HepG2 (cell line): ENCODE data around the gene CNOT2. TPM values are rescaled to one million over a fixed set of nuclear protein-coding genes. Genes with fewer than 3 reads are reported as not detected.

Experiments used
- ATAC-seq: fragments of 200-7000 bp; cut with Tn5 transposase; 3 replicates; pipeline ENCODE4 v1.9.1; 2020; ENCODE audit warnings: mild to moderate bottlenecking, moderate library complexity
- BruUV-seq: library from RNA; stranded (reverse); fragments of 400-500 nt; replicated peaks from 2 replicates; lab custom pipeline; 2021; lab: Mats Ljungman, UMichigan
- CTCF ChIA-PET: fragments of 300-600 bp; formaldehyde crosslinking; extraction: SDS; loops from one replicate; lab custom pipeline; 2021; ENCODE audit warnings: low total read pairs, inconsistent platforms, low intra/inter-chr PET ratio; lab: Yijun Ruan, JAX
- POLR2A ChIA-PET: fragments of 350-600 bp; sonication (Branson Sonifier 250); formaldehyde crosslinking; loops from one replicate; lab custom pipeline; 2020; ENCODE audit warnings: antibody characterized with exemption, inconsistent platforms; lab: Yijun Ruan, JAX
- DNase-seq: peaks from one replicate; pipeline ENCODE4 v3.0.0-alpha.2; 2015; ENCODE audit warnings: low spot score
- FAIRE-seq: peaks from 3 replicates; lab custom pipeline; 2011; peaks lifted over from hg19 to GRCh38; lab: Jason Lieb, UNC
- H2AFZ ChIP-seq: one replicate; pipeline ENCODE4 v1.6.1; 2011; ENCODE audit warnings: low read length, inconsistent platforms
- H3K27ac ChIP-seq: fragments of 300-600 bp; 3 replicates; pipeline ENCODE4 v1.8.0; 2011; ENCODE audit warnings: mixed run types, mild to moderate bottlenecking, mixed read lengths, low read length, inconsistent platforms; ENCODE audit not compliant: insufficient read depth; ENCODE audit errors: extremely low read length
- H3K27me3 ChIP-seq, 2 experiments: fragments of 200-600 bp in 1 of 2; 2 replicates in 1 of 2; 3 replicates in 1 of 2; pipeline versions ENCODE4 v1.6.0 to v1.8.0; 2011; ENCODE audit warnings: low read length in 2 of 2, mild to moderate bottlenecking in 2 of 2, moderate library complexity in 2 of 2, inconsistent platforms in 1 of 2; ENCODE audit not compliant: insufficient read depth in 2 of 2, control insufficient read depth in 1 of 2
- H3K36me3 ChIP-seq, 2 experiments: fragments of 200-600 bp in 1 of 2; replicated peaks in 1 of 2; 2 replicates in 1 of 2; 3 replicates in 1 of 2; pipeline versions ENCODE4 v1.5.1 to v1.8.0; 2011; ENCODE audit warnings: low read length in 2 of 2, inconsistent platforms in 1 of 2; ENCODE audit not compliant: insufficient read depth in 2 of 2, control insufficient read depth in 1 of 2
- H3K4me1 ChIP-seq: 2 replicates; pipeline ENCODE4 v1.5.1; 2012; ENCODE audit warnings: low read length, inconsistent platforms; ENCODE audit not compliant: insufficient read depth
- H3K4me2 ChIP-seq: 2 replicates; pipeline ENCODE4 v1.6.0; 2011; ENCODE audit warnings: low read depth, low read length, inconsistent platforms
- H3K4me3 ChIP-seq, 3 experiments: fragments of 200-600 bp in 1 of 3; sonication (generic), shearing (Covaris generic) in 1 of 3; replicated peaks in 1 of 3; 2 replicates each; pipeline ENCODE4 v1.5.1; 2011 to 2016; ENCODE audit warnings: low read length in 3 of 3, inconsistent platforms in 2 of 3, low read depth in 2 of 3, mild to moderate bottlenecking in 2 of 3, control low read depth in 1 of 3, mixed read lengths in 1 of 3; ENCODE audit not compliant: insufficient read depth in 1 of 3
- H3K79me2 ChIP-seq: one replicate; pipeline ENCODE4 v1.6.1; 2011; ENCODE audit warnings: low read length, inconsistent platforms; ENCODE audit not compliant: insufficient read depth
- H3K9ac ChIP-seq: 2 replicates; pipeline ENCODE4 v1.6.0; 2011; ENCODE audit warnings: mild to moderate bottlenecking, low read depth, low read length, inconsistent platforms; ENCODE audit not compliant: insufficient read depth
- H3K9me3 ChIP-seq: 2 replicates; pipeline ENCODE4 v1.5.1; 2012; ENCODE audit warnings: mild to moderate bottlenecking, low read length
- H4K20me1 ChIP-seq: 2 replicates; pipeline ENCODE4 v1.6.0; 2011; ENCODE audit warnings: inconsistent platforms, mild to moderate bottlenecking, low read length, moderate library complexity; ENCODE audit not compliant: insufficient read depth
- ESRRA ChIP-seq: sonication (generic); formaldehyde crosslinking; IDR thresholded peaks from 2 replicates; pipeline ENCODE4 v1.5.1; 2020; ENCODE audit warnings: mild to moderate bottlenecking, low read depth, missing genetic modification reagents
- FOXO4 ChIP-seq: sonication (generic); formaldehyde crosslinking; conservative IDR thresholded peaks from 2 replicates; pipeline ENCODE4 v1.8.1; 2023; ENCODE audit warnings: missing genetic modification reagents
- MLLT10 ChIP-seq: sonication (generic); formaldehyde crosslinking; IDR thresholded peaks from 2 replicates; pipeline ENCODE4 v1.4.0; 2020; ENCODE audit warnings: missing genetic modification reagents
- NR3C1 ChIP-seq: sonication (generic); formaldehyde crosslinking; IDR thresholded peaks from 2 replicates; pipeline ENCODE4 v1.4.0; 2020; ENCODE audit warnings: missing genetic modification reagents
- TAF15 ChIP-seq: fragments of 200-400 bp; formaldehyde crosslinking; IDR thresholded peaks from one replicate; pipeline ENCODE4 v1.6.1; 2018; ENCODE audit warnings: mild to moderate bottlenecking, low read depth, low read length; ENCODE audit not compliant: poor library complexity, severe bottlenecking
- TIGD3 ChIP-seq: sonication (generic); formaldehyde crosslinking; IDR thresholded peaks from 2 replicates; pipeline ENCODE4 v1.5.1; 2020; ENCODE audit warnings: mild to moderate bottlenecking, missing genetic modification reagents, borderline replicate concordance
- ZNF160 ChIP-seq: sonication (generic); formaldehyde crosslinking; IDR thresholded peaks from 2 replicates; pipeline ENCODE4 v1.8.0; 2022; ENCODE audit warnings: mild to moderate bottlenecking, inconsistent platforms, missing genetic modification reagents
- ZNF264 ChIP-seq: sonication (generic); formaldehyde crosslinking; IDR thresholded peaks from 2 replicates; pipeline ENCODE4 v1.4.0; 2020; ENCODE audit warnings: missing genetic modification reagents
- ZNF512 ChIP-seq: sonication (generic); formaldehyde crosslinking; IDR thresholded peaks from 2 replicates; pipeline ENCODE4 v1.4.0; 2020; ENCODE audit warnings: mild to moderate bottlenecking, missing genetic modification reagents
- ZNF776 ChIP-seq: sonication (generic); formaldehyde crosslinking; IDR thresholded peaks from 2 replicates; pipeline ENCODE4 v1.4.0; 2020; ENCODE audit warnings: mild to moderate bottlenecking, missing genetic modification reagents
- WGBS: methylation state at CpG from one replicate; pipeline ENCODE4 v1.1.6; 2017; ENCODE audit warnings: low lambda C conversion rate; 5-methylcytosine and 5-hydroxymethylcytosine counted together
- in situ Hi-C: cut with HindIII; loops from 2 replicates; pipeline ENCODE4 v1.10.0; 2017; ENCODE audit warnings: low pct_unique_long_range_greater_than_20kb; ENCODE audit not compliant: extremely low pct_ligation_motif_present
- intact Hi-C: fragments of 100-400 bp; cut with micrococcal nuclease; formaldehyde crosslinking; loops from one replicate; pipeline ENCODE4 v1.10.0; 2022; ENCODE audit not compliant: unreplicated experiment
- polyA plus RNA-seq, 8 experiments: library from polyadenylated mRNA; depleted of rRNA in 3 of 8; stranded (reverse) in 7 of 8; unstranded in 1 of 8; fragments of >200 nt; fragmentation: Illumina TruSeq in 4 of 8; extraction: Trizol in 4 of 8; gene quantifications; 2 replicates each; pipeline versions ENCODE4 v1.2.1 to v1.2.3, GENCODE V29; 2011 to 2016; ENCODE audit warnings: low read depth in 4 of 8, missing spikeins in 1 of 8, mixed read lengths in 1 of 8; ENCODE audit not compliant: insufficient read depth in 1 of 8
- total RNA-seq, 5 experiments: library from RNA; depleted of rRNA; stranded (reverse); fragments of >200 nt; fragmentation: Illumina TruSeq; extraction: Trizol; gene quantifications; 2 replicates each; pipeline ENCODE4 v1.2.3, GENCODE V29; 2016; ENCODE audit warnings: low read depth in 1 of 5

Gene CNOT2
- total and polyA plus RNA-seq, 2 of the 13 experiments (the other 11 are each of a cell fraction or from before 2014, with no cell fraction given): 54.5 to 76.6 TPM

GRCh38 chr12:70386771-70387170, 143.5 kb downstream of the CNOT2 start:
- no peaks in the 10 kb centered on the region for H3K79me2 ChIP-seq
- TF ChIP-seq FOXO4 (CRISPR knock-in tag) (no peak), TAF15 (no peak), ZNF264 (CRISPR knock-in tag) (no peak), MLLT10 (CRISPR knock-in tag) (no peak), ZNF160 (CRISPR knock-in tag) (no peak), ZNF776 (CRISPR knock-in tag) (no peak), TIGD3 (CRISPR knock-in tag) (no peak), ESRRA (CRISPR knock-in tag) (no peak), ZNF512 (no peak), NR3C1 (no peak)
- H3K27ac ChIP-seq: no peak overlapping the region
- ChIA-PET CTCF (no interaction called here), POLR2A (no interaction called here)
- H3K36me3 ChIP-seq: no peaks in the 10 kb centered on the region
- DNase-seq: no peak
- BruUV-seq: no TSS peak
- H2AFZ ChIP-seq: no peak overlapping the region
- H3K9me3 ChIP-seq: no peaks in the 10 kb centered on the region
- no peak overlapping the region for H3K9ac ChIP-seq
- no peaks in the 10 kb centered on the region for H4K20me1 ChIP-seq
- in situ Hi-C loops (no loop called here), intact Hi-C loops (no loop called here)
- FAIRE-seq: no peak
- no peaks in the 10 kb centered on the region for H3K27me3 ChIP-seq
- H3K4me1 ChIP-seq: no peaks in the 10 kb centered on the region
- no peak for ATAC-seq
- 40% methylated on average over 1 of the region's 1 CpG for WGBS
- no peak overlapping the region for H3K4me3 ChIP-seq
- no peak overlapping the region for H3K4me2 ChIP-seq
